Astrocyte of the cerebellum (primary cell): ENCODE results near the gene TTLL5.

Experiments used
- DNase-seq: peaks from one replicate; pipeline ENCODE4 v3.0.0-alpha.2; 2011; ENCODE audit warnings: low read depth
- H3K4me3 ChIP-seq: 2 replicates; pipeline ENCODE4 v1.5.1; 2011; ENCODE audit warnings: mild to moderate bottlenecking, low read depth, low read length, moderate library complexity
- in situ Hi-C: cut with HindIII; loops from 2 replicates; pipeline ENCODE4 v1.10.0; 2017; ENCODE audit warnings: low sequenced_read_pairs
- TF ChIP-seq, protein P1 (sequence below): IDR thresholded peaks from 2 replicates; pipeline ENCODE4 v1.5.1; 2012; ENCODE audit warnings: low read length, low read depth, moderate library complexity, mild to moderate bottlenecking; ENCODE audit errors: missing control alignments

Gene TTLL5

DNA sequence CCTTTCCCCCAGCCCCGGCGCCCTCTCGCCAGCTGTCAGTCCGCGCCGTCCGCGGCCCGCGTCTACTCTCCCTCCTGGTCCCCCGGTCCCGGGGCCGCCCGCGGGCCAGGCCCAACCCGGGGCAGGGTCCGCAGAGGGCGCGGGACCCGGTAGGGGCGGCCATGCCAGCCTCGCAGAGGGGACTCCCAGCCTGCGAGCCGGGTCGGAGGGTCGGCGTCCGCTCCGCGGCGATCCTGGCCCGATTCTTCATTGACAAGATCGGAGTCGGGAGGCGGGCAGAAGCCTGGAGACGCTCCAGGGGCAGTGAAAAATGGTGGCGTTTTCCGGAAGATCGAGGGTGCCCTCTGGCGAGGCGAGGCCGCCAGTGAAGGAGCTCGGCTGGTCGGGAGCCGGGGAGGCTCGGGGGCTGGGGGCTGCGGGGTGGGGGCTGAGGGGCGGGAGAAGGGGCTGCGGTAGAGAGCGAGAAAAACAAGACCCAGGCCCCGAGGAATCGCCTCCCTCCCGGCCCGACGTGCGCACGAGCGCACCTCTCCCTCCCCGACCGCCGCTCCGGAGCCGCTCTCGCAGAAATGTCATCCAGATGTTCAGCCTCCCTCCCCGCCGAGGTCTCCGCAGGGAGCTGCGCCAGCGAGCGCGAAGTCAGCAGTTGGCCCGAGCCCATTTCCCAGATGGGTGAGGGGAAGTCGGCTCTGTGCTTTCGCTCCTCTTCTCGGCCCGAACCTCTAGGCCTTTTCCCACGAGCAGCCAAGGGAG is 321.4 kb downstream of the TTLL5 start:
- in situ Hi-C loops, result no loop called here
- TF ChIP-seq, protein P1, sequence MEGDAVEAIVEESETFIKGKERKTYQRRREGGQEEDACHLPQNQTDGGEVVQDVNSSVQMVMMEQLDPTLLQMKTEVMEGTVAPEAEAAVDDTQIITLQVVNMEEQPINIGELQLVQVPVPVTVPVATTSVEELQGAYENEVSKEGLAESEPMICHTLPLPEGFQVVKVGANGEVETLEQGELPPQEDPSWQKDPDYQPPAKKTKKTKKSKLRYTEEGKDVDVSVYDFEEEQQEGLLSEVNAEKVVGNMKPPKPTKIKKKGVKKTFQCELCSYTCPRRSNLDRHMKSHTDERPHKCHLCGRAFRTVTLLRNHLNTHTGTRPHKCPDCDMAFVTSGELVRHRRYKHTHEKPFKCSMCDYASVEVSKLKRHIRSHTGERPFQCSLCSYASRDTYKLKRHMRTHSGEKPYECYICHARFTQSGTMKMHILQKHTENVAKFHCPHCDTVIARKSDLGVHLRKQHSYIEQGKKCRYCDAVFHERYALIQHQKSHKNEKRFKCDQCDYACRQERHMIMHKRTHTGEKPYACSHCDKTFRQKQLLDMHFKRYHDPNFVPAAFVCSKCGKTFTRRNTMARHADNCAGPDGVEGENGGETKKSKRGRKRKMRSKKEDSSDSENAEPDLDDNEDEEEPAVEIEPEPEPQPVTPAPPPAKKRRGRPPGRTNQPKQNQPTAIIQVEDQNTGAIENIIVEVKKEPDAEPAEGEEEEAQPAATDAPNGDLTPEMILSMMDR, result peak; percentile 61
- H3K4me3 ChIP-seq, result peak overlapping the region; percentile 62
- DNase-seq, result peak; percentile 51

DNA sequence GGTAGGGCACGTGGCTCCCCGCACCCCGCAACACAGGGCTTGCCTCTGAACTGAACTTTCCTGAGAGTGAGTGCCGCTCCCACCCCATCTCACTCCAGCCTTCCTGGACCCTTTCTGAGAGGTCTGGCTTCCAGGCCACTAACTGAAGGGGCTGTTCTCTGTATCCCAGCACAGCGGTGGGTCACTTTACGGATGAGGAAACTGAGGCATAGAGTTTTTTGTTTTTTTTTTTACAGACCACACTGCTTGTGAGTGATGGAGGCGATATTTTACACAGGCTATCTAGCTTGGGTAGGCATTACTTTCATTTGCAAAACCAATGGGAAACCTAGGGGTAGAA is 321.9 kb downstream of the TTLL5 start:
- in situ Hi-C loops, result no loop called here
- TF ChIP-seq, protein P1, result no peak
- H3K4me3 ChIP-seq, result peak overlapping the region; percentile 62
- DNase-seq, result no peak

DNA sequence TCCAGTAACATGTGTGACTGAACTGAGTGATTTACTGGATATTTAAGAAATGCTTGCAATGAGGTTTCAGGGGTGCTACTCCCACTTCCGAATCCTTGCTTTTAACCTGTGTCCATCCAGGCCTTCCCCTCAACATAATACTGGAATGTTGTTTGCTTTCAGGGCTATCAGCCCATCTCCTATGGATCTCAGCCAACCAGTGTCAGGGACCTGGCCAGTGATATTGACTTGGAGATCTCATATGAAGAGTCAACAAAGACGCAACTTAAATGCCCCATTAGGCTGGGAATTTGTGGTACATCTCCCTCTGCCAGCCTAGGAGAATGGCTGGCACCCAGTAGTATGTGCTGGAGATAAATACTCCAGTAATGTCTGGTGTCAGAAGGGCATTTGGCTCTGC is 323.6 kb downstream of the TTLL5 start:
- no peak overlapping the region for H3K4me3 ChIP-seq
- TF ChIP-seq, protein P1, result no peak
- DNase-seq, result no peak
- in situ Hi-C loops, result no loop called here

DNA sequence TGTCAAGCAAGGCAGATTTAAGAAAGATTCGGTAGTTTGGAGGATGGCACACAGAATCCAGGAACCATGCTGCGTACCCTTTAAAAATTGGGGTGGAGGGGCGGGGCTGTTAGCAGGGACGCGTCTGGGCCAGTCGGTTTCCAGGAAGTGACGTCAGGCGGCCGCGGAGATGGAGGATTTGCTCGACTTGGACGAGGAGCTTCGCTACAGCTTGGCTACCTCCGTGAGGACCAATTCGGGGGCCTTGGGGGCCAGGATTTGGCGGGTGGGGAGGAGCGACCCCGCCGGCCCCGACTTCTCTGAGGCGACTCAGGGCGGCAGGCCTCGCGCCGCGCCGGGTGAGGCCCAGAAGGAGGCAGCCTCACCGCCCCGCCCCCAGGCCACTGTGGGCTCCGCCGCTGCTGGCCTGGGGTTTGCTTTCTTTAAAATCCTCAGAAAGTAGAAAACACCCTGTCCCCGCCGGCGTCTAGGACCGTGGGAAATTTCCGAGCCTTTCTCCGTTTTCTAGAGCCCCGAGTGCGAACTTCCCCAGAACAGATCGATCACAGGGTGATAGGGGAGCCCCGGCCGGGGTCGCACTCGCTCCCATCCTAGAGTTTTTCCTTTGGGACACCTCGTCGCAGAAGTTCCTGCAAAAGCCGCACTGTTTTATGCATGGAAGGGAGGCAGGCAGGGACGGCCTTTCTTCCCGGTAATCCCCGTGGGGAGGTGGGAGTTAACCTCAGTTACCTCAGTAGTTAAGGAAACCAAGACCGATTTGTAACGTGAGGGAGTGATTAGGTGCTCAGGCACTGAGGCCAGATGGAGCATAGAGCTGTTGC is 324.8 kb downstream of the TTLL5 start, which contains the start of gene IFT43:
Gene IFT43 (plus strand): TSS at position 146 of the 821 bp plus-strand sequence. CDS start 24 bp downstream, at position 170.
- in situ Hi-C loops, result no loop called here
- DNase-seq, result no peak
- H3K4me3 ChIP-seq, result peak within 1 kb of the TSS; percentile 59
- TF ChIP-seq, protein P1, result no peak

DNA sequence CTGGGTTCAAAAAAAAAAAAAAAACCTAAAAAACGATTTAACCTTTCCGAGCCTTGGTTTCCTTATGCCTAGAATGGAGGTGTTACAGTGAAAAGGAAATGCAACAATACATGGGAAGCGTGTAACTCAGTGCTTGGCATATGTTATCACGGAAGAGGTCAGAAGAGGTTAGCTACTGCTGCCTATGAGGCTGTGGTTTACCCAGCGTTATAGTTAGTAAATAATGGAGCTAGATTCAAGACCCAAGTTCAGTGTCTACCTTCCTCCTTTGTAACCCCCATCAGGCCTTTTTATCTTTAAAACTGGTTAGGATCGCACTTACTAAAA is 325.4 kb downstream of the TTLL5 start:
- peak overlapping the region; percentile 59 for H3K4me3 ChIP-seq
- TF ChIP-seq, protein P1, result no peak
- DNase-seq, result no peak
- in situ Hi-C loops, result no loop called here

DNA sequence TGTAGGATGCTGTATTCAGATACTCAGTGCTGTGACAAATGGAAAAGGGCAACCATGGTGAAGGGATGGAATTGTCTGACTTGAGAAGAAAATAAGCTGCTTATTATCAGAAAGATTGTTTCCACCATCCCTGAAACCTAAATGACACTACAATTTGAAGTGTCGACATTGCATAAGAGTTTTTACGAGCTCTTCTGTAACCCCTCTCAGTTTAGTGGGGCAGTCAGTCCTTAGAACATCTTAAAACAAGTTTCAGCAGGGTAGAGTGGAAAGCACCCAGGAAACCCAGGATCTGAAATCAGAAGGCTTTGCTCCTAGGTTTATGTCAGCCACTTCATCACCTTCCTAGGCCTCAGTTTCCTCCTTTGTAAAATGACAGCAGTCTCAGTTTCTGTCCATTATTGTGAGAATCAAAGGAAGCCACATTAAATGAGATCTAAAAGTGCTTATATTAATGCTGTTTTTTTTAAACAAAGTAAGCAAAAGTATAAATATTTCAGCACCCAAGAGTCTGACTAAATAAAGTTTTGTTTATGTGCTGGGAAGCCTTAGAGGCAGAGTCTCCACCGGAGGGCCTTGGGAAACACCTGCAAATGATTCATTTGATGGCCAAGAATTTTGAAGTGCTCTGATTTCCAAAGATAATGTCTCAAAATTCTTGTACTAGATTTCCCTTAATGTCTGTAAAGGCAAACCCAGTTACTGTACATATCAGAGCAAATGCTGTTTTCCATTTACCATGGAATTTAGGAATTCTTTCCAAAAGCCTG is 326.3 kb downstream of the TTLL5 start:
- in situ Hi-C loops, result no loop called here
- H3K4me3 ChIP-seq, result no peak overlapping the region
- no peak for DNase-seq
- TF ChIP-seq, protein P1, result no peak
